Measurements from ENCODE around the gene GPSM3. TPM values are rescaled to one million over a fixed set of nuclear protein-coding genes. Genes with fewer than 3 reads are reported as not detected.
"Not testable (repeated sequence)": the region's sequence is repeated elsewhere in the genome, so short reads cannot be mapped to it uniquely, and the experiment has no call there.

GPSM3 gene
- total RNA-seq, 1 donor from 2014 or later = 1.6 TPM

DNA sequence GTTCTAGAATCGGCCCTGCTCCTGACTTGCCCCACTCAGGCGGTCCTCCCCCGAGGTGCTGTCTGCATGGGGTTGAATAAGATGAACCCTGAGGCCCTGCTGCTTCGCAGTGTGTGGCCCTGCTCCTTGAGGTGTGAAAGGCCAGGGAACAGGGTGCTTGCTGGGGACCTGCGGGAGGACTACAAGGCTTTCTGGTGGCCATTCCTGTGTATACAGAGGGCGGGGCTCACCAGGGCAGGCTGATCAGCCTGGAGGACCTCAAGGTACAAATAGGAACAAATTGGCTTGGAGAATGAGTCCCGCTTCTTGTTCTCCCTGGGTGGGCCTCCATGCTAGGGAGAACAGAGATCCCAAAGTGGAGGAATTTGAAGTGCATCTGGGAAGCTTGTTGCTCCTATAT is 25.7 kb upstream of the GPSM3 start:
- Histone ChIP-seq H3K27ac (ENCODE audit: low read depth, low read length) (no peak overlapping the region), H3K9ac (ENCODE audit: low read depth in 1 of 3, low read length in 3 of 3) (no peak overlapping the region)

DNA sequence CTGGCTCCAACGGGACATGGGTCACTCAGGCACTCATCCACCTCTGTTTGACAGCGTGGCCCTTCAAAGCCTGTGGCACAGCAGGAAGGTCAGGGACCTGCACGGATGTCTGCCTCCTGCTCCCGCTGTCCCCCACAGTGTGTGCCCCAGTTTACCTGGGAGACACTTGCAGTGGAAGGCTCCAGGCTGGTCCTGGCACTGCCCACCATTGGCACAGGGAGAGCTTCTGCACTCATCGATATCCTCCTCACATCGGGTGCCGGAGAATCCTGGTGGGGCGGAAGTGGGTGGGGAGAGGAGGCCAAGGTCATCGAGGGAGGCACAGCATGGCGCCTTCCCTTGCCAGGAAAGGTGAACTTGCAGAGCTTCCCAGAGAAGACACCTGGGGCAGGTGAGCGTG is 24.6 kb upstream of the GPSM3 start:
- Histone ChIP-seq H3K4me3 (ENCODE audit: low read length in 3 of 3) (no peak overlapping the region), H3K36me3 (ENCODE audit: control insufficient read depth in 3 of 3, insufficient read depth in 3 of 3, low read length in 3 of 3) (peaks cover 0 to 2% (median 0%) of the 10 kb centered on the region in 3 donors), H3K9me3 (ENCODE audit: control insufficient read depth in 3 of 3, low read length in 3 of 3) (no peaks in the 10 kb centered on the region), H3K27me3 (ENCODE audit: control insufficient read depth in 3 of 3, insufficient read depth in 3 of 3, low read length in 3 of 3) (peaks cover 0 to 13% (median under 1%) of the 10 kb centered on the region in 3 donors), H3K9ac (ENCODE audit: low read depth in 1 of 3, low read length in 3 of 3) (no peak overlapping the region), H3K4me1 (ENCODE audit: control insufficient read depth in 3 of 3, insufficient read depth in 3 of 3, low read length in 3 of 3) (peaks cover 0 to 2% (median 0%) of the 10 kb centered on the region in 3 donors), H3K27ac (ENCODE audit: low read depth, low read length) (no peak overlapping the region)

More for the DNA sequence above, 25.7 kb upstream of the GPSM3 start:
- Histone ChIP-seq H3K9me3 (ENCODE audit: control insufficient read depth in 3 of 3, low read length in 3 of 3) (no peaks in the 10 kb centered on the region), H3K36me3 (ENCODE audit: control insufficient read depth in 3 of 3, insufficient read depth in 3 of 3, low read length in 3 of 3) (peaks cover 0 to 2% (median 0%) of the 10 kb centered on the region in 3 donors), H3K27me3 (ENCODE audit: control insufficient read depth in 3 of 3, insufficient read depth in 3 of 3, low read length in 3 of 3) (peaks cover 0 to 13% (median 4%) of the 10 kb centered on the region in 3 donors), H3K4me3 (ENCODE audit: low read length in 3 of 3) (no peak overlapping the region), H3K4me1 (ENCODE audit: control insufficient read depth in 3 of 3, insufficient read depth in 3 of 3, low read length in 3 of 3) (peaks cover 0 to 7% (median 0%) of the 10 kb centered on the region in 3 donors)

DNA sequence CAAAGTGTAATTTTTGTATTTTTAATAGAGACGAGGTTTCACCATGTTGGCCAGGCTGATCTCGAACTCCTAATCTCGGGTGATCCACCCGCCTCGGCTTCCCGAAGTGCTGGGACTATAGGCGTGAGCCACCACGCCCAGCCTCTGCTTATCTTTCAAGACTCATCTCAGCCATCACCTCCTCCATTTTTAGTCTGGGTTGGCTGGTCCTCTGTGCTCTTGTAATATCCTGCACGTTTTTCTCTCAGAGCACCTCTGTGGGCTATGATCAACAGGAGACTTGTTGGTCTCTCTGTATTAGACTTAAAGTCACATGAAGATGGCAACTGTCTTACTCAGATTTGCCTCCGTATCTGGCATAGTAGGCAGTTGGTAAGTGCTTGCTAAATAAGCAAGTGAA is 23.8 kb upstream of the GPSM3 start:
- no peak overlapping the region for H3K27ac ChIP-seq (ENCODE audit: low read depth, low read length)
- H3K4me3 ChIP-seq (ENCODE audit: low read length in 3 of 3) = no peak overlapping the region
- H3K9ac ChIP-seq (ENCODE audit: low read depth in 1 of 3, low read length in 3 of 3) = no peak overlapping the region
- peaks cover 0 to 13% (median 0%) of the 10 kb centered on the region in 3 donors for H3K27me3 ChIP-seq (ENCODE audit: control insufficient read depth in 3 of 3, insufficient read depth in 3 of 3, low read length in 3 of 3)
- H3K4me1 ChIP-seq (ENCODE audit: control insufficient read depth in 3 of 3, insufficient read depth in 3 of 3, low read length in 3 of 3) = no peaks in the 10 kb centered on the region
- H3K9me3 ChIP-seq (ENCODE audit: control insufficient read depth in 3 of 3, low read length in 3 of 3) = no peaks in the 10 kb centered on the region
- peaks cover 0 to 2% (median 0%) of the 10 kb centered on the region in 3 donors for H3K36me3 ChIP-seq (ENCODE audit: control insufficient read depth in 3 of 3, insufficient read depth in 3 of 3, low read length in 3 of 3)

DNA sequence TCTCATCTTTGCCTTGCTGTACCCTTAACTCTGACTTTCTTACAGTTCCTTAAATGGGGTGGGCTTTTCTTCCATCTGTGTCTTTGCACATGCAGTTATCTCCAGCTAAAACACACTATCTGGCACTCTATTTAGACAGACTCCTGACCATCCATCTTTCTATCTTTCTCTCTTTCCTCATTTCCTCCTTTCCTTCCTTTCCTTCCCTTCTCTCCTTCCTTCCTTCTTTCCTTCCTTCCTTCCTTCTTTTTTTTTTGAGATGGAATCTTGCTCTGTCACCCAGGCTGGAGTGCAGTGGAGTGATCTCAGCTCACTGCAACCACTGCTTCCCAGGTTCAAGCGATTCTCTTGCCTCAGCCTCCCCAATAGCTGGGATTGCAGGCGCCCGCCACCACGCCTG is 23.2 kb upstream of the GPSM3 start:
- Histone ChIP-seq H3K27ac (ENCODE audit: low read depth, low read length) (no peak overlapping the region), H3K9ac (ENCODE audit: low read depth in 1 of 3, low read length in 3 of 3) (no peak overlapping the region), H3K4me1 (ENCODE audit: control insufficient read depth in 3 of 3, insufficient read depth in 3 of 3, low read length in 3 of 3) (no peaks in the 10 kb centered on the region), H3K4me3 (ENCODE audit: low read length in 3 of 3) (no peak overlapping the region), H3K27me3 (ENCODE audit: control insufficient read depth in 3 of 3, insufficient read depth in 3 of 3, low read length in 3 of 3) (peaks cover 0 to 13% (median 0%) of the 10 kb centered on the region in 3 donors), H3K36me3 (ENCODE audit: control insufficient read depth in 3 of 3, insufficient read depth in 3 of 3, low read length in 3 of 3) (peaks cover 0 to 2% (median 0%) of the 10 kb centered on the region in 3 donors), H3K9me3 (ENCODE audit: control insufficient read depth in 3 of 3, low read length in 3 of 3) (no peaks in the 10 kb centered on the region)

DNA sequence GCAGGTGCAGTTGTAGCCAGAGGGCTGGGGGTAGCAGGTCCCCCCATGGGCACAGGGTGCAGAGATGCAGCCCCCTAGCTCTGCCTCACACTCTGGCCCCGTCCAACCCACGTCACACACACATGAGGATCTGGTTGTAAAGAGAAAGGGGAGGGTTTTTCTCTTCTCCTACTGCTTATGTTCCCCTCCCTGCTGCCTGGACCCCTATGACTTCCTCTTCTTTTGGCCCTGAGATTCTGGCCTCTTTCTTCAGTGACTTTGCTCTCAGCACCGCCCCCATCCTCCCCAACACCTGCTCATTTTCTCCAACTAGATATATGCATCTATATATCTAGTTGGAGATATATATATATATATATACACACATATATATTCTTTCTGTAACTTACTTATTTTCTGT is 21.7 kb upstream of the GPSM3 start:
- Histone ChIP-seq H3K27me3 (ENCODE audit: control insufficient read depth in 3 of 3, insufficient read depth in 3 of 3, low read length in 3 of 3) (peaks cover 0 to under 1% (median 0%) of the 10 kb centered on the region in 3 donors), H3K4me3 (ENCODE audit: low read length in 3 of 3) (no peak overlapping the region), H3K36me3 (ENCODE audit: control insufficient read depth in 3 of 3, insufficient read depth in 3 of 3, low read length in 3 of 3) (peaks cover 0 to 2% (median 0%) of the 10 kb centered on the region in 3 donors)

DNA sequence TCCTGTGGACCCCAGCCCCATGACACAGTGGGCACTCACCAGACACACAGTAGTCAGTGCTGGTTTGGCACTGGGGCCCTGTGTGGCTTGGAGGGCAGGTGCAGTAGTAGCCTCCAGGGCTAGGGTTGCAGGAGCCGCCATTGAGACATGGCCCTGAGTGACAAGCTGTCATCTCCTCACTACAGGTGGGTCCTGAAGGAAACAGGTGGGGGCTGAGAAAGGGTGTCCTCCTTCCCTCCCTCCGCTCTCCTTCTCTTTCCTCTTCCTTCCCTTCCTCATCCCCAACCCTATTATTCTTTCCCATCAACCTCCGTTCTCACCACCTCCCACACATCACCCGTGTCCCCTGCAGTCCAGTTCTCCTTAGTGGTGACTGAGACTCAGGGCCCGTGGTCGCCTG is 21.2 kb upstream of the GPSM3 start:
- Histone ChIP-seq H3K27ac (ENCODE audit: low read depth, low read length) (no peak overlapping the region), H3K4me1 (ENCODE audit: control insufficient read depth in 3 of 3, insufficient read depth in 3 of 3, low read length in 3 of 3) (no peaks in the 10 kb centered on the region), H3K36me3 (ENCODE audit: control insufficient read depth in 3 of 3, insufficient read depth in 3 of 3, low read length in 3 of 3) (peaks cover 0 to 2% (median 0%) of the 10 kb centered on the region in 3 donors), H3K4me3 (ENCODE audit: low read length in 3 of 3) (no peak overlapping the region), H3K9ac (ENCODE audit: low read depth in 1 of 3, low read length in 3 of 3) (no peak overlapping the region), H3K27me3 (ENCODE audit: control insufficient read depth in 3 of 3, insufficient read depth in 3 of 3, low read length in 3 of 3) (no peaks in the 10 kb centered on the region), H3K9me3 (ENCODE audit: control insufficient read depth in 3 of 3, low read length in 3 of 3) (no peaks in the 10 kb centered on the region)

More for the DNA sequence above, 21.7 kb upstream of the GPSM3 start:
- Histone ChIP-seq H3K9me3 (ENCODE audit: control insufficient read depth in 3 of 3, low read length in 3 of 3) (no peaks in the 10 kb centered on the region), H3K9ac (ENCODE audit: low read depth in 1 of 3, low read length in 3 of 3) (no peak overlapping the region), H3K4me1 (ENCODE audit: control insufficient read depth in 3 of 3, insufficient read depth in 3 of 3, low read length in 3 of 3) (no peaks in the 10 kb centered on the region), H3K27ac (ENCODE audit: low read depth, low read length) (no peak overlapping the region)

DNA sequence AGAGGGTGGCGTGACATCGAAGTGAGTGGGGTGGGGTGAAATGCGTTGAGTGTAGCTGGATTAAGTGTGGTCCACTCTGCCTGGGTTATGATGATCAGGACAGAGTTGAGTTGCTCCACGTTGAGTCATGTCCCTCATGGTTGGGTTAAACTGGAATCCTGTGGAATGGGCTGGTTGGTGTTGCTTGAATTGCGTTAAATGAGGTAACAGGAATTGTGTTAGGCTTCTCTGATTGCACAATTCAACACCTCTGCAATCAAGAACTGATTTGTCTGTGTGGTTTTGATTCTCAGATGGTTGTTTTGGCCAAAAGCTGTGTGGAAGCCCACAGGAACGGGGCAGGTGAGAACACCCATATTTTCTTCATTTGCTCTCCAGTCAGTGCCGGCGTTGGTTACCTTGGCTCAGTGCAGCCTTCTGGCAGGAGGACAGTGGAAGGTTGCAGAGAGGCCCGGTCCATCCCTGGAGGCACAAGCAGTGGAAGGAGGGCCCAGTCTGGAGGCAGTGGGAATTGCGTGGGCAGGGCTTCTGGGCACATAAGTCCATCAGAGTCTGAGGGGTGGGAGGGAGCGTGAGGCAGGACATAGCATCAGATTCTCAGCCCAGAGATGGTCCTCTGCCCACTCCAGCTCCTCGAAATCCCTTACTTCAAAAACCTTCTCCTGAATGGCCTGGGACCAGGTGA is 19.8 kb upstream of the GPSM3 start:
- no peak overlapping the region for H3K4me3 ChIP-seq (ENCODE audit: low read length in 3 of 3)
- no peaks in the 10 kb centered on the region for H3K27me3 ChIP-seq (ENCODE audit: control insufficient read depth in 3 of 3, insufficient read depth in 3 of 3, low read length in 3 of 3)
- peaks cover 0 to 2% (median 0%) of the 10 kb centered on the region in 3 donors for H3K36me3 ChIP-seq (ENCODE audit: control insufficient read depth in 3 of 3, insufficient read depth in 3 of 3, low read length in 3 of 3)
- H3K4me1 ChIP-seq (ENCODE audit: control insufficient read depth in 3 of 3, insufficient read depth in 3 of 3, low read length in 3 of 3) = no peaks in the 10 kb centered on the region
- no peak overlapping the region for H3K9ac ChIP-seq (ENCODE audit: low read depth in 1 of 3, low read length in 3 of 3)
- H3K9me3 ChIP-seq (ENCODE audit: control insufficient read depth in 3 of 3, low read length in 3 of 3) = no peaks in the 10 kb centered on the region
- no peak overlapping the region for H3K27ac ChIP-seq (ENCODE audit: low read depth, low read length)

DNA sequence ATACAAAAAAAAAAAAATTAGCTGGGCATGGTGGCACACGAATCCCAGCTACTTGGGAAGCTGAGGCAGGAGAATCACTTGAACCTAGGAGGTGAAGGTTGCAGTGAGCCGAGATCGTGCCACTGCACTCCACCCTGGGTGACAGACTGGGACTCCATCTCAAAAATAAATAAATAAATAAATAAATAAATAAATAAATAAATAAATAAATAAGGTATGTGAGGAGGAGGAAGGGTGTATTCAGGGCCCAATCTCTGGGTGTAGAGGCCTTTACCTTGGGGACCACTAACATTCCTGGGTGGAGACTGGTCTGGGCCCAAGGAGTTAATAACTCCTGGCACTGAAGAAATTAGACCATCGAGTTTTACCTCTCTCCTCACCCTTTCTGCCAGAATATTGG is 19.0 kb upstream of the GPSM3 start:
- H3K27ac ChIP-seq (ENCODE audit: low read depth, low read length); H3K4me1 ChIP-seq (ENCODE audit: control insufficient read depth in 3 of 3, insufficient read depth in 3 of 3, low read length in 3 of 3); H3K36me3 ChIP-seq (ENCODE audit: control insufficient read depth in 3 of 3, insufficient read depth in 3 of 3, low read length in 3 of 3): not testable (repeated sequence)

DNA sequence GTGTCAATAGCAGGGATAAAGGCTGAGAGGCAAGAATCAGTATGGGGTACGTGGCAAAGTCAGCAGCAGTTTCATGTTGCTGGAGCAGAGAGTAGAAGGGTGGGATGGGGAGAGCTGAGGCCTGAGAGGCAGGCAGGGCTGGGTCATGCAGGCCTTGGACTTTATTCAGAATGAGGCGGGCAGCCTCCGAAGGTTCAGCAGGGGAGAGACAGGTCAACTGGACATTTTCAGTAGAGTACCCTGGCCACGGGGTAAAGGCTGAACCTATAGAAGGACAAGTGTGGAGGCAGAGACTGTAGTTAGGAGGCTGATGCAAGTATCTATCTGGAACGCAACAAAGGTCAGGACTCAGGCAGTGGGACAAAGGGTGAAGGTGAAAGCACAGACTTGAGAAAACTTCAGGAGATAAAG is 17.8 kb upstream of the GPSM3 start:
- no peaks in the 10 kb centered on the region for H3K36me3 ChIP-seq (ENCODE audit: control insufficient read depth in 3 of 3, insufficient read depth in 3 of 3, low read length in 3 of 3)
- no peak overlapping the region for H3K9ac ChIP-seq (ENCODE audit: low read depth in 1 of 3, low read length in 3 of 3)
- H3K4me3 ChIP-seq (ENCODE audit: low read length in 3 of 3) = no peak overlapping the region
- H3K27me3 ChIP-seq (ENCODE audit: control insufficient read depth in 3 of 3, insufficient read depth in 3 of 3, low read length in 3 of 3) = no peaks in the 10 kb centered on the region
- no peaks in the 10 kb centered on the region for H3K4me1 ChIP-seq (ENCODE audit: control insufficient read depth in 3 of 3, insufficient read depth in 3 of 3, low read length in 3 of 3)
- H3K27ac ChIP-seq (ENCODE audit: low read depth, low read length) = no peak overlapping the region
- no peaks in the 10 kb centered on the region for H3K9me3 ChIP-seq (ENCODE audit: control insufficient read depth in 3 of 3, low read length in 3 of 3)

More for the DNA sequence above, 19.0 kb upstream of the GPSM3 start:
- not testable (repeated sequence) for H3K9me3 ChIP-seq (ENCODE audit: control insufficient read depth in 3 of 3, low read length in 3 of 3); H3K9ac ChIP-seq (ENCODE audit: low read depth in 1 of 3, low read length in 3 of 3); H3K4me3 ChIP-seq (ENCODE audit: low read length in 3 of 3); H3K27me3 ChIP-seq (ENCODE audit: control insufficient read depth in 3 of 3, insufficient read depth in 3 of 3, low read length in 3 of 3)

DNA sequence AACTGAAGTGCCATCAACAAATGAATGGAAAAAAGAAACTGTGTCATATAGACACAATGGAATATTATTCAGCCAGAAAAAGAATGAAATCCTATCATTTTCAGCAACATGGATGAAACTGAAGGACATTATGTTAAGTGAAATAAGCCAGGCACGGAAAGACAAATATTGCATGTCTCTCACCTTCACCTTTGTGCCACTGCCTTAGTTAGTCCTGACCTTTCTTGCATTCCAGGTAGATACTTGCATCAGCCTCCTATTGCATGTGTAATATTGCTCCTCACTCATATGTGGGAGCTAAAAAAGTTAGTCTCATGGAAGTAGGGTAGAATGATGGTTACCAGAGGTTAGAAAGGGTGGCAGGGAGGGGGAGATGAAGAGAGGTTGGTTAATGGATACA is 16.6 kb upstream of the GPSM3 start:
- H3K9me3 ChIP-seq (ENCODE audit: control insufficient read depth in 3 of 3, low read length in 3 of 3) = no peaks in the 10 kb centered on the region
- peaks cover under 1 to 5% (median 4%) of the 10 kb centered on the region in 3 donors for H3K27me3 ChIP-seq (ENCODE audit: control insufficient read depth in 3 of 3, insufficient read depth in 3 of 3, low read length in 3 of 3)
- no peaks in the 10 kb centered on the region for H3K4me1 ChIP-seq (ENCODE audit: control insufficient read depth in 3 of 3, insufficient read depth in 3 of 3, low read length in 3 of 3)
- H3K4me3 ChIP-seq (ENCODE audit: low read length in 3 of 3) = no peak overlapping the region
- H3K36me3 ChIP-seq (ENCODE audit: control insufficient read depth in 3 of 3, insufficient read depth in 3 of 3, low read length in 3 of 3) = no peaks in the 10 kb centered on the region
- H3K9ac ChIP-seq (ENCODE audit: low read depth in 1 of 3, low read length in 3 of 3) = no peak overlapping the region
- no peak overlapping the region for H3K27ac ChIP-seq (ENCODE audit: low read depth, low read length)

All from skeletal muscle tissue (tissue), 4 donors.